ES-I3 (cell line): ENCODE results near the gene CCRL2.

ENCODE experiments used
- H3K36me3 ChIP-seq: 2 replicates; pipeline ENCODE4 v1.6.1; 2013; ENCODE audit warnings: mild to moderate bottlenecking, low read length, control low read depth, moderate library complexity; ENCODE audit not compliant: insufficient read depth
- H3K4me1 ChIP-seq: 2 replicates; pipeline ENCODE4 v1.6.1; 2013; ENCODE audit warnings: mild to moderate bottlenecking, control low read depth, low read length; ENCODE audit not compliant: insufficient read depth
- H3K9ac ChIP-seq: 2 replicates; pipeline ENCODE4 v1.6.1; 2013; ENCODE audit warnings: low read depth, mild to moderate bottlenecking, low read length, moderate library complexity
- H3K9me3 ChIP-seq: 2 replicates; pipeline ENCODE4 v1.6.1; 2013; ENCODE audit warnings: mild to moderate bottlenecking, low read length, moderate library complexity; ENCODE audit not compliant: control insufficient read depth, insufficient read depth

The CCRL2 gene

GRCh38 chr3:46406443-46406787, 644 bp upstream of the CCRL2 start:
- Histone ChIP-seq H3K4me1 (no peaks in the 10 kb centered on the region; the same call in 1 of the 2 replicates), H3K9me3 (no peaks in the 10 kb centered on the region), H3K36me3 (no peaks in the 10 kb centered on the region), H3K9ac (no peak overlapping the region)

GRCh38 chr3:46407970-46408369, 911 bp downstream of the CCRL2 start:
- Histone ChIP-seq H3K9me3 (no peaks in the 10 kb centered on the region), H3K9ac (no peak overlapping the region), H3K36me3 (no peaks in the 10 kb centered on the region), H3K4me1 (no peaks in the 10 kb centered on the region; the same call in 1 of the 2 replicates)

- Histone ChIP-seq H3K9ac (no peak overlapping the region), H3K4me1 (no peaks in the 10 kb centered on the region; the same call in 1 of the 2 replicates), H3K36me3 (no peaks in the 10 kb centered on the region), H3K9me3 (no peaks in the 10 kb centered on the region)
Measured at GRCh38 chr3:46408853-46409252, 1.8 kb downstream of the CCRL2 start.

GRCh38 chr3:46409739-46410489, 2.9 kb downstream of the CCRL2 start:
- Histone ChIP-seq H3K4me1 (no peaks in the 10 kb centered on the region; the same call in 1 of the 2 replicates), H3K9ac (no peak overlapping the region), H3K9me3 (no peaks in the 10 kb centered on the region), H3K36me3 (no peaks in the 10 kb centered on the region)

- Histone ChIP-seq H3K9ac (no peak overlapping the region), H3K36me3 (no peaks in the 10 kb centered on the region), H3K4me1 (no peaks in the 10 kb centered on the region; the same call in 1 of the 2 replicates), H3K9me3 (no peaks in the 10 kb centered on the region)
Measured at GRCh38 chr3:46410669-46411068, 3.6 kb downstream of the CCRL2 start.

- Histone ChIP-seq H3K9me3 (no peaks in the 10 kb centered on the region), H3K4me1 (no peaks in the 10 kb centered on the region; the same call in 1 of the 2 replicates), H3K9ac (no peak overlapping the region), H3K36me3 (no peaks in the 10 kb centered on the region)
Measured at GRCh38 chr3:46411271-46411670, 4.2 kb downstream of the CCRL2 start.

GRCh38 chr3:46412786-46413298, 5.8 kb downstream of the CCRL2 start:
- no peaks in the 10 kb centered on the region for H3K9me3 ChIP-seq
- H3K9ac ChIP-seq, result no peak overlapping the region
- no peaks in the 10 kb centered on the region for H3K4me1 ChIP-seq
- no peaks in the 10 kb centered on the region for H3K36me3 ChIP-seq

GRCh38 chr3:46413951-46414350, 6.9 kb downstream of the CCRL2 start:
- Histone ChIP-seq H3K9ac (no peak overlapping the region), H3K4me1 (0 out of 2 replicates have a peak, but pooled peaks cover 4% of the 10 kb centered on the region), H3K9me3 (no peaks in the 10 kb centered on the region), H3K36me3 (no peaks in the 10 kb centered on the region)

- Histone ChIP-seq H3K36me3 (no peaks in the 10 kb centered on the region), H3K4me1 (0 out of 2 replicates have a peak, but pooled peaks cover 4% of the 10 kb centered on the region), H3K9ac (no peak overlapping the region), H3K9me3 (no peaks in the 10 kb centered on the region)
Measured at GRCh38 chr3:46414739-46415138, 7.7 kb downstream of the CCRL2 start.

- no peak overlapping the region for H3K9ac ChIP-seq
Measured at GRCh38 chr3:46416125-46416810, 9.2 kb downstream of the CCRL2 start.

GRCh38 chr3:46416811-46417510, 9.9 kb downstream of the CCRL2 start:
- no peak overlapping the region for H3K9ac ChIP-seq
- H3K9me3 ChIP-seq, result no peaks in the 10 kb centered on the region
- 0 out of 2 replicates have a peak, but pooled peaks cover 4% of the 10 kb centered on the region for H3K4me1 ChIP-seq
- no peaks in the 10 kb centered on the region for H3K36me3 ChIP-seq

More at GRCh38 chr3:46416125-46416810, 9.2 kb downstream of the CCRL2 start:
- no peaks in the 10 kb centered on the region for H3K9me3 ChIP-seq
- H3K4me1 ChIP-seq, result 0 out of 2 replicates have a peak, but pooled peaks cover 4% of the 10 kb centered on the region
- H3K36me3 ChIP-seq, result no peaks in the 10 kb centered on the region

- H3K9me3 ChIP-seq, result no peaks in the 10 kb centered on the region
- H3K9ac ChIP-seq, result no peak overlapping the region
- no peaks in the 10 kb centered on the region for H3K36me3 ChIP-seq
- H3K4me1 ChIP-seq, result 0 out of 2 replicates have a peak, but pooled peaks cover 4% of the 10 kb centered on the region
Measured at GRCh38 chr3:46417841-46418611, 11.0 kb downstream of the CCRL2 start.

GRCh38 chr3:46419816-46420215, 12.8 kb downstream of the CCRL2 start:
- Histone ChIP-seq H3K4me1 (0 out of 2 replicates have a peak, but pooled peaks cover 4% of the 10 kb centered on the region), H3K36me3 (no peaks in the 10 kb centered on the region), H3K9ac (no peak overlapping the region), H3K9me3 (no peaks in the 10 kb centered on the region)

GRCh38 chr3:46420931-46421330, 13.9 kb downstream of the CCRL2 start:
- H3K4me1 ChIP-seq, result 0 out of 2 replicates have a peak, but pooled peaks cover 4% of the 10 kb centered on the region
- H3K36me3 ChIP-seq, result no peaks in the 10 kb centered on the region
- H3K9ac ChIP-seq, result no peak overlapping the region
- H3K9me3 ChIP-seq, result no peaks in the 10 kb centered on the region
